HUES6 (cell line): ENCODE measurements around the gene GATA1.

ENCODE experiments used
- H3K27ac ChIP-seq: 2 replicates; pipeline ENCODE4 v1.7.0; 2013; ENCODE audit warnings: low read depth, mild to moderate bottlenecking, low read length, inconsistent platforms
- H3K27me3 ChIP-seq: 2 replicates; pipeline ENCODE4 v1.6.1; 2013; ENCODE audit warnings: low read length; ENCODE audit not compliant: control insufficient read depth, insufficient read depth
- H3K36me3 ChIP-seq: 2 replicates; pipeline ENCODE4 v1.6.1; 2013; ENCODE audit warnings: low read length; ENCODE audit not compliant: control insufficient read depth, insufficient read depth
- H3K4me1 ChIP-seq: 2 replicates; pipeline ENCODE4 v1.6.1; 2013; ENCODE audit warnings: low read length; ENCODE audit not compliant: control insufficient read depth, insufficient read depth
- H3K4me3 ChIP-seq: 2 replicates; pipeline ENCODE4 v1.5.1; 2013; ENCODE audit warnings: low read depth, low read length
- H3K9ac ChIP-seq: one replicate; pipeline ENCODE4 v1.6.1; 2013; ENCODE audit warnings: mild to moderate bottlenecking, low read length
- H3K9me3 ChIP-seq: 2 replicates; pipeline ENCODE4 v1.6.1; 2013; ENCODE audit warnings: low read depth, low read length; ENCODE audit not compliant: control insufficient read depth, insufficient read depth

GATA1 gene

GRCh38 chrX:48829016-48829735 is 42.8 kb downstream of the GATA1 start:
- H3K9ac ChIP-seq, result no peak overlapping the region
- H3K27ac ChIP-seq, result no peak overlapping the region
- peaks cover 10% of the 10 kb centered on the region for H3K36me3 ChIP-seq
- H3K9me3 ChIP-seq, result peaks cover 20% of the 10 kb centered on the region; the same call in 1 of the 2 replicates
- H3K27me3 ChIP-seq, result peaks cover 68% of the 10 kb centered on the region
- no peak overlapping the region for H3K4me3 ChIP-seq
- H3K4me1 ChIP-seq, result peaks cover 4% of the 10 kb centered on the region; the same call in 1 of the 2 replicates

GRCh38 chrX:48831136-48831908 is 44.9 kb downstream of the GATA1 start:
- Histone ChIP-seq H3K27me3 (peaks cover 88% of the 10 kb centered on the region), H3K4me3 (peak overlapping the region; percentile 56), H3K36me3 (no peaks in the 10 kb centered on the region), H3K9ac (peak overlapping the region; percentile 49), H3K9me3 (peaks cover 16% of the 10 kb centered on the region; the same call in 1 of the 2 replicates), H3K4me1 (peaks cover 12% of the 10 kb centered on the region; the same call in 1 of the 2 replicates), H3K27ac (no peak overlapping the region)

- Histone ChIP-seq H3K4me1 (peaks cover 12% of the 10 kb centered on the region; the same call in 1 of the 2 replicates), H3K9ac (peak overlapping the region; percentile 25), H3K36me3 (no peaks in the 10 kb centered on the region), H3K27ac (no peak overlapping the region), H3K4me3 (peak overlapping the region; percentile 56), H3K9me3 (peaks cover 13% of the 10 kb centered on the region; the same call in 1 of the 2 replicates), H3K27me3 (peaks cover 94% of the 10 kb centered on the region)
Observed at GRCh38 chrX:48831909-48832291, 45.5 kb downstream of the GATA1 start.

- peaks cover 13% of the 10 kb centered on the region; the same call in 1 of the 2 replicates for H3K9me3 ChIP-seq
- no peaks in the 10 kb centered on the region for H3K36me3 ChIP-seq
- no peak overlapping the region for H3K27ac ChIP-seq
- no peak overlapping the region for H3K4me3 ChIP-seq
- peaks cover 84% of the 10 kb centered on the region for H3K27me3 ChIP-seq
- H3K9ac ChIP-seq, result no peak overlapping the region
- peaks cover 9% of the 10 kb centered on the region; the same call in 1 of the 2 replicates for H3K4me1 ChIP-seq
Observed at GRCh38 chrX:48833542-48834138, 47.2 kb downstream of the GATA1 start.

GRCh38 chrX:48834383-48834709 is 48.0 kb downstream of the GATA1 start:
- Histone ChIP-seq H3K27ac (no peak overlapping the region), H3K9me3 (peaks cover 13% of the 10 kb centered on the region; the same call in 1 of the 2 replicates), H3K9ac (no peak overlapping the region), H3K27me3 (peaks cover 77% of the 10 kb centered on the region), H3K4me3 (peak overlapping the region; percentile 61), H3K4me1 (peaks cover 9% of the 10 kb centered on the region; the same call in 1 of the 2 replicates), H3K36me3 (no peaks in the 10 kb centered on the region)

GRCh38 chrX:48835524-48836329 is 49.3 kb downstream of the GATA1 start, which contains the start of gene PCSK1N:
PCSK1N (minus strand) TSS chrX:48835610; CDS start chrX:48835532, 78 bp downstream.
- H3K9me3 ChIP-seq, result peaks cover 11% of the 10 kb centered on the region; the same call in 1 of the 2 replicates
- H3K4me3 ChIP-seq, result peak within 1 kb of the TSS; percentile 61
- H3K36me3 ChIP-seq, result no peaks in the 10 kb centered on the region
- no peak within 1 kb of the TSS for H3K27ac ChIP-seq
- H3K4me1 ChIP-seq, result peaks cover 9% of the 10 kb centered on the region; the same call in 1 of the 2 replicates
- peaks cover 63% of the 10 kb centered on the region for H3K27me3 ChIP-seq
- no peak within 1 kb of the TSS for H3K9ac ChIP-seq

- peaks cover 3% of the 10 kb centered on the region; the same call in 1 of the 2 replicates for H3K9me3 ChIP-seq
- H3K4me3 ChIP-seq, result no peak overlapping the region
- no peaks in the 10 kb centered on the region for H3K36me3 ChIP-seq
- peaks cover 3% of the 10 kb centered on the region; the same call in 1 of the 2 replicates for H3K4me1 ChIP-seq
- no peak overlapping the region for H3K27ac ChIP-seq
- peaks cover 23% of the 10 kb centered on the region for H3K27me3 ChIP-seq
- H3K9ac ChIP-seq, result no peak overlapping the region
Observed at GRCh38 chrX:48839686-48840085, 53.3 kb downstream of the GATA1 start.
